Measurements from ENCODE around the gene DCST2.

DCST2 gene

GRCh38 chr1:155048449-155049334 is 15.1 kb upstream of the DCST2 start:
- no peak for DNase-seq

- DNase-seq: peak; percentile 69
Measured at GRCh38 chr1:155044812-155045657, 11.5 kb upstream of the DCST2 start.

GRCh38 chr1:155044365-155044764 is 10.8 kb upstream of the DCST2 start:
- DNase-seq: no peak

- DNase-seq: no peak
Measured at GRCh38 chr1:155043793-155044192, 10.2 kb upstream of the DCST2 start.

- DNase-seq: no peak
Measured at GRCh38 chr1:155043301-155043702, 9.7 kb upstream of the DCST2 start.

- DNase-seq: no peak
Measured at GRCh38 chr1:155042789-155043188, 9.2 kb upstream of the DCST2 start.

- no peak for DNase-seq
Measured at GRCh38 chr1:155040358-155041093, 6.9 kb upstream of the DCST2 start.

- DNase-seq: no peak
Measured at GRCh38 chr1:155039308-155039669, 5.7 kb upstream of the DCST2 start.

- DNase-seq: no peak
Measured at GRCh38 chr1:155038602-155039307, 5.2 kb upstream of the DCST2 start.

GRCh38 chr1:155037851-155038441 is 4.4 kb upstream of the DCST2 start:
- no peak for DNase-seq

GRCh38 chr1:155037043-155037442 is 3.5 kb upstream of the DCST2 start:
- no peak for DNase-seq

GRCh38 chr1:155035936-155036335 is 2.4 kb upstream of the DCST2 start:
- no peak for DNase-seq

GRCh38 chr1:155034318-155035208 is 982 bp upstream of the DCST2 start:
- DNase-seq: no peak

- DNase-seq: no peak
Measured at GRCh38 chr1:155032886-155033285, 695 bp downstream of the DCST2 start.

- DNase-seq: no peak
Measured at GRCh38 chr1:155030899-155031298, 2.7 kb downstream of the DCST2 start.

- no peak for DNase-seq
Measured at GRCh38 chr1:155030243-155030795, 3.3 kb downstream of the DCST2 start.

GRCh38 chr1:155029513-155030242 is 3.9 kb downstream of the DCST2 start:
- DNase-seq: no peak

GRCh38 chr1:155026588-155026987 is 7.0 kb downstream of the DCST2 start:
- DNase-seq: no peak

GRCh38 chr1:155026154-155026553 is 7.4 kb downstream of the DCST2 start:
- no peak for DNase-seq

GRCh38 chr1:155024315-155024714 is 9.3 kb downstream of the DCST2 start:
- DNase-seq: no peak
